HG03045 (cell line): ENCODE results near the gene TMEM17.

Experiments
- ATAC-seq: cut with Tn5 transposase; IDR thresholded peaks from one replicate; pipeline ENCODE4 v1.9.1; 2021; ENCODE audit warnings: mild to moderate bottlenecking, moderate library complexity; ENCODE audit not compliant: unreplicated experiment

Gene TMEM17

DNA sequence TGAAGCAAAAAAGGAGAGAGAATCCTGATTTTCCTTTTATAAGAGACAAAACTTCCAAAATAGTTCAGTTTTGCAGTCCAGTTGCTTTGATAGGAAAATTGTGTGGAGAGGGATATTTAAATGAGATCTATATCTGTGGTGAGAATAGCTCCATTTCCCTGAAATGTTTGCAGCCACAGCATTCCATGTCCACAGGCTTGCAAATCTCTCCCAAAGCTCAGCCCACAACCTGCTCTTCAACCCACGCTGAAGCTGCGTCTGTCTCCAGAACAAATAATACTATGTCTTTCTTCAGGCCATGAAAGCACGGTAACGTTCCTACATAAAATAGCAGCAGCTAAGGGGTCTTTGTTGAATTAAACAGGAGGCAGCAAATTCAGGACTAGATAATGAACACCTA, 31.8 kb downstream of the TMEM17 start:
- no peak for ATAC-seq

DNA sequence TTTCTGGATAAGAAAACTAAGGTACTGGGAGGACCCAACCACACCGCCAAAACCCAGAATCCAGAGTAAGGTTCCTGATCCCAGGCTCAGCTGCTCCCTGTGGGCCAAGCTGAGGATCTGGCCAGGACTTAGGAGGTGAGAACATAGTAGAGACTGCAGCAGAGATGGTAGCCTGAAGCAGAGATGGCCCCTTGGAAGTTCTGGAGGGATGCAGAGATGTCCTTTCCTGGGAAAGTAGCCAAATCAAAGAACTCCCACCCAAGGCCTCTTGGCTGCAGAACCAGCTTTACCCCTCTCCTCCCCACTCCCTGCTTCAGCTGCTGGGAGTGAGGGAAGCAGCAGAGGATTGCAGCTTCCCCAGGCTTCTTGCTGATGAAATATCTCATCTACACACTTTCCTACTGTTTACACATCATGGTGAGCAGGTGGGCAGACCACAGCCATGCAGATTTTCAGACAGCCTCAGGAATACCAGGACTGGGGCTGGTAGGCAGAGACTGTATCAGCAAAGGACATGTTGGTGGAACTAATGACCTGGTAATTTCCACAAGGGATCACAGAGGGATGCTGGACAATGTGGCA, 32.7 kb downstream of the TMEM17 start:
- ATAC-seq = no peak

DNA sequence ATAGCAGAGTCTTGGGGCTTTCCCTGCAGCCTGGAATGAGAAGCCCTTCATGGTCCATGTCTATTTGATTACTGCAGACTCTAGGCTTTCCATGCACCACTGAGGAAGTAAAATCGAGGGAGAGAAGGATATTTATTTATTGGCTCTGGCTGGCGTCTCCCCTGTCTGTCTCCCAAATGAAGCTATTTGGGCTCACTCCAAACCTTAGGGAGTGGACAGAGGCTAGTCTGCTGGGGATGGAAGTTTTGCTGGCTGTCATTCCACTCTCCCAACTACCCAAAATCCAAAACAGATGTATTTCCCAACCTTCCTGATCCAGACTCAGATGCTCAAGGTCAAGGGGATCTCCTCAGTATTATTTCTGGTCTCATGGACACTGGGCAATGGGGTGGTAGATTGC, 33.7 kb downstream of the TMEM17 start:
- ATAC-seq = no peak

DNA sequence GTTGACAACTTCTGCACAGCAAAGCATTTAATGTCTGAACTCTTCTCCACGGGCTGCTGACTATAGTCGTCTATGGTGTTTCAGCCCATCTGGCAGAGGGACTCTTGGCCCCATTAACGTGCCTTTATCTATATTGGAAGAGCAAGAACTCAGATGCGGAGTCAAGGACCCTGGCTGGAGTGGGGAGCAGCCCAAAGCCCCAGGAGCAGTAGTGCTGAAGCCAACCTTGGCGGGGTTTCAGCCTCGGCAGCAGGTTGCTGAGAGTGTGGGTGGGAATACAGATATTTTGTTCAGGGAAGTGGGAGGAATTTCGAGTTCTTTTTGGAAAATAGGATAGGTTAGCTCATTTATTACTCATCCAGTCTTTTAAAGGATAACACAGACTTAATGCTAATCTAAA, 34.2 kb downstream of the TMEM17 start:
- ATAC-seq = no peak

DNA sequence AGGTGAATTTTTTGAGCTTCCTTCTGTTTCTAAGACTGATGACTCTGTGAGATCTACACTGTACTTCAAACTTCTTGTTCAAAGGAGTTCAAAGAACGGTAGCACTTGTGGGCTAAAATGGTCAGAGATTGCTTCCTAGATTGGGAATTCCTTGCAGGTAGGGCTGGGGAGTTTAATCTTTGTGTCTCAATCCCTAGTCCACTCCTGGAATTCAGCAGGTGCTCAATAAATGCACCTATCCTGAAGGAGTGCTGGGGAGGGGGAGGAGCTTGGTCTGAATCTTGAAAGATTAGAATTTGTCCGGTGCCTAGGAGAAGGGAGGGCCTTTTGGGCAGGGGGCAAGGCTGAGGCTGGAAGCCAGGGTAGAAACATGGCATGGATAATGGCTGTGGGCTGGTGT, 34.6 kb downstream of the TMEM17 start:
- ATAC-seq = no peak

DNA sequence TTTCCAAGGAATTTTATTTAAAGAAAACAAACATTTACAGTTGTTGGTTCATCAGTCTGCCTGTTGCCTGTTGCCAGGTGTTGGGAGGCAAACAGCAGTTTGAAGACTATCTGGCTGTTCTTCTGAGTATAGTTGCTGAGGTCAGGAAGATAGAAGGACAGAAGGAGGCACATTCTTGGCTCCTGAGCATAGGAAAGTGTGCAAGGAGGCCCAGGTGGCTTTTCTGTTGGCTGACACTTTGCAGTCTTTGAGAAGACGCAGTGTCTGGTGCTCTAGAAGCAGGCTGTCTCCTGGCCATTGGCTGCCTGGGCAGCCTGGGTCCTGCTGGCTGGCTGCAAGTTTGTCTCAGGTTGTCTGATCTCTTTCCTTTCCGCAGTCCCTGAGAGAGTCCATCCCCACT, 36.4 kb downstream of the TMEM17 start:
- no peak for ATAC-seq

DNA sequence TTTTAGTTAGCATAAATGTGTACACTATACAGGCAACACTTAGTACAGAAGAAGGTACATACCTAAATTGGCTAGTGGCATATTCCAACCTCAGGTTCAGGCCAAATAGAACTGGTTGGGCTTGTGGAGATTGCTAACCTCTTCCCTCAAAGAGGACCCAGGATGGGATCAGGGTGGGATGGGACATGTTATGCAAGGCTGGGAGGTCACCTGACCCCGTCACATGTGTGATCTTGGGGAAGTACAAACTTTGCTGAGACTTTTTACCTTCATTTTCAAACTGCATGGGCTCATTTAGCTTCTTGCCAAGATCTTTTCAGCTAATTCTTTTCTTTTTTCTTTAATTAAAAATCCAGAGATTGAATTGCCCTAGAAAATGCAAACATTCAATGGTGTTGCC, 36.9 kb downstream of the TMEM17 start:
- no peak for ATAC-seq

DNA sequence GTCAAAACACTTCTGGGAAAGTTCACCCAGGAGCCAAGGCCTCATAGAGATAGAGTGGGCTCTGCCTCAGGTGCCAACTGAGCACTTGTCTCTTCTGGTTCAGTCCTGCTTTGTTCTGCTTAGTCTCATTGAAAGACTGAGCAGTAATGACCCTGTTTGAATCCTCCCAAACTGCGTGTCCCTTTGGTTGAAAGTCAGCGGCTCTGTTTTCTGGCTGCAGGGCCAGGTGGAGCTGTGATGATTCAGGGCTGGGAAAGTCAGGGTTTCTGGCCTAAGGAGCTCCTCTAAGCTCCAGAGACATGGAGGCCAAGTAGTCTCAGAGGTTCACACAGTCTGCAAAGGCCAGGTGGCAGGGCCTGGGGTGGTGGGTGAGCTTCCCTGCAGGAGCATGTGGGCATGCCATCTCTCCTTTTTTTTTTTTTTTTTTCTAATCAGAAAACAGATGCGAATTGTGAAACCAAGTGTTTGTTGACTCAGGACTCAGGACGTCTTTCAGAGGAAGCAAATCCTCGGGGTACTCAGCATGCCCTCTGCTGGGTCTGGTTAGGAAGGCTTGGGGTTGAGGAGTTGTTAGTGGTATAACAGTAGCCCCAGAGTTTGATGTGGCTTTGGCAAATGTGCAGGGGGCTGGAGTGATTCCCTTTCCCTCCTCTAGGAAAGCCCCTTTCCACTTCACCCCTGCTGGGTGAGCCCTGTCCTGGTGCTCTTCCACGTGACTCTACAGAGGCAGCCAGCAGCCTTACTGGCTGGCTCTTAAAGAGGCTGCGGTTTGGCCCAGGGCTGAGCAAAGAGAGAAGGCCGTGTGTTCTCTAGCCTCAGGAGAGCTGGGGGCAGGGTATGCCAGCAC, 38.3 kb downstream of the TMEM17 start:
- no peak for ATAC-seq

DNA sequence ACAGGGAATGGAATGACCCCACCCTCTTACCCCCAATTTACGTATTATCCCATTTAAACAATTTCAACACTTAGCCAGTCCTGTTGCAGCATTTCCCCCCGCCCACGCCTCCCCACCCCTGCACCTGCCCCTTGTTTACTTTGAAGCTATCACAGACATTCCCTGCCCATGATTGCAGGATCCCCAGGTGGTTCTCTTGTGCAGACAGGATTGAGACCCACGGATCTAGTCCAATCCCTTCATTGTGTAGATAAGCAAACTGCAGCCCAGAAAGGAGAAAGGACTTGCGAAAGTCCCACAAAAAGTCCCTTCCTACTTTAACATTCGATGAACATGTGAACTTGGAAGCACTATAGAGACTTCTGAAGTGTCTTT, 38.9 kb downstream of the TMEM17 start:
- no peak for ATAC-seq

DNA sequence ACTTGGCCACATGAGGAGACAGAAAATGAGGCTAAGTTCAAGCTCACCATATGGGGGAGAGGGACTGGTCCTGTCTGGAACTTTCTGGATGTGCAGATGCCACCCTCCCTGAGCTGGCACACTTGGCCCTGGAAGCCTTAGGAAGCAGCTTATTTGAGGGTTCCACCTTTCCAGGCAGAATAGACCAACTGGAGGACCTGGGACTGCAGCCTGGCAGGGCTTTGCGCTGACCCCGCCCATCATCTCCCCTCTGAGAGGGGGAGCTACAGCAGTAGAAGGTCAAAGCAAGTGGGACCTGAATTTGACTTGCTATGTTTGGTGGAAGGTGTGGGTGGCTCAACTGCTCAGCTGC, 39.5 kb downstream of the TMEM17 start:
- ATAC-seq = no peak

DNA sequence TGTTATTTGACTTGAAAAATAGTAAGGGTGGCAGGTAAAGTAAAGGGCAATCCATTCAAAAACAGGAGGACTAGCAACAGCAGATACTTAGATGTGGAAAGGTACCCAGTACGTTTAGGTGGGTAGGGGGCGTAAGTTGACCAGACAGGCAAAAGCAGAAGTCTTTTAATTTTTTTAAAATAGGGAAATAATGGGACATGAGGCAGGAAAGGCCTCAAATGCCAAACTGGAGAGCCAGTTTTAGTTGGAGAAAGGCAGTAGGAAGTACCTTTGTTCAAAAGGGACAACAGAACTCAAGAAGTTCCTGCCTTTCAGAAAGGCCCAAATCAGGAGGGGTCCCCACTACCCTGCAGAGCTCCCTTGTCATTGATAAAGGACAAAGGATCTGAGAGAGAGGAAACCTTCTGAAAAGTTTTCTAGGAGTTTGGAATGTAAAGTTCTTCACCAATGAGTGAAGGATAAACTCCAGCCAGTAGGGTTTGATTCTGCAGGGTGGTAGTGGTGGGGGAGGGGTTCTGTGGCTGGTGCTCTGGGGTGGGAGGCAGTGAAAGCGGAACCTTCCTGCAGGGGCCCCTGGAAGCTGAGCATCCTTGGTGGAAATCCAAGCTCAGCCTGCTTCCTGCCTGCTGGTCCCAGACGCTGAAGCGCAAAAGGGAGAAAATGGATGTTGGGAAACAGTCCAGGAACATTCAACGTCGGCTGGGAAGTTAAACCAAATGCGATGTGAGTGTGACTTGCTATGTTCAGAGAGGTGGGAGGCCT, 40.1 kb downstream of the TMEM17 start:
- no peak for ATAC-seq

DNA sequence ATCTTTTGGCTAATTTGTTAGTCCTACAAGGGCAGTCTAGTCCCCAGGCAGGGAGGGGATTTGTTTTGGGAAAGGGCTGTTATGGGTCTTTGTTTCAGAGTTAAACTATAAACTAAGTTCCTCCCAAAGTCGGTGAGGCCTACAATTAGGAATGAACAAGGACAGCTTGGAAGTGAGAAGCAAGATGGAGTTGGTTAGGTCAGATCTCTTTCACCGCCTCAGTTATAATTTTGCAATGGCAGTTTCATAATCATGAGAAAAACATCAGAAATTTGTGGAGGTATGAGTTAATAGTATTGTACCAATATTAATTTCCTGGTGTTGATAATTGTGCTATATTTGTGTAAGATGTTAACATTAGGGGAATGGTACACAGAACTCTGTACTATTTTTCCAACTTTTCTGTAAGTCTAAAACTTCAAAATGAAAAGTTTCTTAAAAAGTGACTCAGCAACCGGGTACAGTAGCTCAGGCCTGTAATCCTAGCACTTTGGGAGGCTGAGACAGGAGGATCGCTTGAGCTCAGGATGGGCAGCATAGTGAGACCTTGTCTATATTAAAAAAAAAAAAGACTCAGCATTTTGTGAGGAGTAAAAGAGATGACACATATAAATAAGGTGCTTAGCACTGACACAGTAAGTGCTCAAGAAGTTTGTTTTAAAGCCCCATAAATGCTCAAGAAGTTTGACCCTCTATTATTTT, 40.8 kb downstream of the TMEM17 start:
- no peak for ATAC-seq

DNA sequence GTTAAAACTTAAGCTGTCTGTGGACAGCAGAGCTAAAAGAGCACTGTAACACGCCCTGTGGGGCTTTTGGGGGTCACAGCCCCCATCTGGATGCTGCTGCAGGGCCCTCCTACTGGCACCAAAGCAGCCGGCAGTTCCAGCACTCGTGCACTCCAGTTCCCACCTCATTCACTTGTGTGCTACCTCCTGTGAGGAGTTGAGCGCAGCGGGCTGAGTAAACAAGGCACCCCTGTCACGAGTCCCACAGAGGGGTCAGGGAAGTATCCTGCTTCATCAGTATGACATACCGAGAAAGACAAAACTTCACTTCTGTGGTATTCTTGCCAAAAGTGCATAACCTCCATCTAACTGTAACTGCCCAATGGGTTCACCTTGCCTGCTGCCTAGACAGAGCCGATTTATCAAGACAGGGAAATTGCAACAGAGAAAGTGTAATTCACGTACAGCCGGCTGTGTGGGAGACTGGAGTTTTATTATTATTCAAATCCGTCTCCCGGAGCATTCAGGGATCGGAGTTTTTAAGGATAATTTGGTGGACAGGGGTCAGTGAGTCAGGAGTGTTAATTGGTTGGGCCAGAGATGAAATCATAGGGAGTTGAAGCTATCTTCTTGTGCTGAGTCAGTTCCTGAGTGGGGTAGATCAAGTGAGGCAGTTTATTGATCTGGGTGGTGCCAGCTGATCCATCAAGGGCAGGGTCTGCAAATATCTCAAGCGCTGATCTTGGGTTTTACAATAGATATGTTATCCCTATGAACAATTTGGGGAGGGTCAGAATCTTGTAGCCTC, 41.6 kb downstream of the TMEM17 start:
- ATAC-seq = no peak

DNA sequence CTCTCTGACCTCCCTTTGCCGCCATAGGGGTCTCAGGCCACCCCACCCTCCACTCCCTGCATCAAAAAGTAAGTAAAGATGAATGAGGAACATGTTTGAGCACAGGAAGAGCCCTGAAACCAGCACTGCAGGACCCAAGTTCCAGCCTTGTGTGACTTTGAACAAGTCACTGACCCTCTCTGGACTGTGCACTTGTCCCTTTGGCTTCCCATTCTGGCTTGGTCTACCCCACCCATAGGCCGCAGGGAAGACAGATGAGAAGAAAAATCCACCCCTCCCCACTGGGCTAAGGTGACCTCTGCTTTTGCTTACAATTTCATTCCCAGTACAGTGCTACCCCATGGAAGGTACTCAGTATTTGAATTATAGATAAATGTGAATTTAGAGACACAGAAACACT, 43.8 kb downstream of the TMEM17 start:
- ATAC-seq = no peak

DNA sequence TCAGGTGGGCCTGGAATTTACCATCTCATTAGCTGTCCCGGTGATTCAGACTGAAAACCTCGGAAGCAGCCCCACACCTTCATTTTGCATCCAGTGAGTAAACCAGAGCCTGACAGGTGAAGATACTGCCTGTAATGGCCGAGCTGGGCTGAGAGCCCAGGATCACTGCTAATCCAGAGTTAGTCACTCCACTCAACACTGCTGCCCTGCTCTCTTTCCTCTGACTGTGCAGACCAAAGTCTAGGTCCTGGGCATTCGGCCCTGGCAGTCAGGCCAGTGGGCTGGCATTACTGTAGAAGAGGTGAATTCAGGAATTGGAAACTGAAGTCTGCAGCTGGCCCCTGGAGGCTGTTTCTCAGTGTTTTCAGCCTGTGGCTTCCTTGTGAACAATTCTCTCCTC, 44.3 kb downstream of the TMEM17 start:
- ATAC-seq = no peak

DNA sequence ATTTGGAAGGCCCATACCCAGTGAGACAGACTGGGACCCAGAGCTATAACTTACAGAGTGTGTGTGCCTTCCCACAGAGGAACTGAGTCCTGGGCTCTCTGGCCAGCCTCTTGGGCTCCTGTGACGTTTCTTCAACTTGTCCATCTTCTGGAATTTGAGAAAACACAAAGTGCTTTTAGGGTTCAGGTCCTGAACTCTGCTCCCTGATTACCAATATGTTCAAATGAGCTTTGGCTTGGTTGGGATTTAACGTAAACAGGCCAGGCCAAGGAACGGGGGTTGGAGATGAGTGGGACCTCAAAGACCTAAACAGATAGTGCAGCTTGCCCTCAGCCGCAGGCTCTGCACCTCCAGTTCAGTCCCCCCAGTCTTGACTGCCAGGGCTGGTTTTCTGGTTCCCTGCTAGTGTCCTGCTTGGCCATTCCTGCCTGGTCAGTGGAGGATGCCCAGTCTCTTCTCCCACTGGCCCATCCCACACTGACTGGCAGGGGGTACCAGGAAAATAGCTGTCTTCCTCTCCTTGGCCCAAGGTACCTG, 44.9 kb downstream of the TMEM17 start:
- no peak for ATAC-seq

DNA sequence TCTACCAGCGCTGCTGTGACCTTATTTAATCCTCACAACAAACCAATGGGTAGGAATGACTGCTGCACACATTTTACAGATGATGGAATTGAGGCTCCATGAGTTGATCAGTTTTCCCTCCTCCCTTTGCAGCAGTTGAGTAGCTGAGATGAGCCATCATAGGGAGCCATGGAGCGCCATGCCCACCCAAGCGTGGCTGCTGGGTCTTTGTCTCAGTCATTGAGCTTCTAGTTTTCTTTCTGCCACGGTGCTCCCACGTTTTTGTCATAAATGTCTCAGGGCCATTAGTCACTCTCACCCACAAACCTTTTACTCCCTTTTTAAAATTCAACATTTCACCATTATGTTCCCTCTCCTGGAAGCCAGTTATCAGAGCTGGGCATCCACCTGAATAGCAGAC, 45.8 kb downstream of the TMEM17 start:
- no peak for ATAC-seq

DNA sequence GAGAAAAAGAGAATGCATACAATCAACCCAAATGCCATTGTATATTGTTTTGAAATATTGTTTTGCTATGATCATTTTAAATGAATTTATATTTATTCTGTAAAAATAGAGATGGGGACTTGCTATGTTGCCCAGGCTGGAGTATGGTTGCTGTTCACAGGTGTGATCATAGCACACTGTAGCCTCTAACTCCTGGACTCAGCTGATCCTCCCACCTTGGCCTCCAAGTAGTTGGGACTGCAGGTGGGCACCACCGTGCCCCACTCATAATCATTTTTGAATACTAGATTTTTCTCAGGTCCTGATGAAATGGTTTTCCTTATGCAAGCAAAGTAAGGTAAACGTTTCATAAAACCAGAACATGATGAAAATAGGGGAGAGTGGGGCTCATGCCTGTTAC, 46.3 kb downstream of the TMEM17 start:
- no peak for ATAC-seq

DNA sequence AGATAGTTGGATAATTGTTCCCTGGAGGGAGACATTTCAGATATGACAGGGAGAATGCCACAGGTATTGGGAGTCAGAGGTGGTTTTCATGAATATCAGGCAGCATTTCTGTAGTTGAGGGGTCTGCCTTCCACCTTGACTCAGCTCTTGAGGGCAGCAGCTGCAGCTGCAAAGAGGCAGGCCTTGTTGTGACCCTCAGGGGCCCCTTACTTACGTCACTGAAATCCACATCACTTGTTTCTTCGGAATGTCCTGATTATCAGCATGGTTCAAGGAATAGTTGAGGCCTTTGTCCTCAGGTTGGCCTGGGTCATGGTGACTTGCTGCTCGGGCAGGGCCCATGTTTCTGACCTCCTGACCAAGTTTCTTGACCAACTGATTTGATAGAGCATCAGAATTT, 46.9 kb downstream of the TMEM17 start:
- ATAC-seq = no peak

DNA sequence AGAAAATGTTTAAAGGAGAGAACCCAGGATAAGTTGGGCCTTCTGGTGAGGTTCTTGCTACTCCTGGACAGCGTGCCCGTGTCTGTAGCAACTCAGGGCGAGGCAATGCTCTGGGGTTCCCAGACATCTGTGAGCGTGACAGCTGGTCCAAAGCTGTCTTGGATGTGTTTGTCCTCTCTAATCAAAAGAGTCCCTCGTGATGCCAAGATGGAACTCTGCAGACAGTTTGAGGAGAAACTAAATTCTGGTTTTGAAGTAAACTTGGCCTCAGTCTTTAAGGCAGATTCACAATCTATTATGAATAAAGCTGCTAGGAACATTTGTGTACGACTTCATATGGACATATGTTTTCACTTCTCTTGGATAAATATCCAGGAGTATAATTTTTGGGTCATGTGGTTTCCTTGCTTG, 47.3 kb downstream of the TMEM17 start:
- ATAC-seq = no peak
